Hepatocyte (in vitro differentiated cells): Measurements from ENCODE around the gene OBSL1.
A peak's percentile ranks its signal among the peaks of the same experiment; 100 is the strongest.

ENCODE experiments used
- CTCF ChIP-seq: fragments of 200-600 bp; sonication (generic); IDR thresholded peaks from 2 replicates; pipeline ENCODE4 v1.5.1; 2016; ENCODE audit warnings: antibody characterized with exemption, mild to moderate bottlenecking; ENCODE audit not compliant: poor library complexity
- EZH2 ChIP-seq: fragments of 200-600 bp; sonication (generic); IDR thresholded peaks from 2 replicates; pipeline ENCODE4 v1.6.1; 2016; ENCODE audit warnings: antibody characterized with exemption, mild to moderate bottlenecking, borderline replicate concordance
- EZH2phosphoT487 ChIP-seq: fragments of 200-600 bp; sonication (generic); IDR thresholded peaks from one replicate; pipeline ENCODE4 v1.6.1; 2018; ENCODE audit warnings: antibody characterized with exemption, mild to moderate bottlenecking, low read depth, moderate library complexity; ENCODE audit not compliant: unreplicated experiment, severe bottlenecking

GRCh38 chr2:219530048-219530963 is 41.0 kb downstream of the OBSL1 start:
- peak; percentile 97 for TF ChIP-seq CTCF
- TF ChIP-seq EZH2 = no peak
- no peak for TF ChIP-seq EZH2phosphoT487
